GM18505 (cell line): ENCODE measurements around the gene MAPK9.

Experiments
- ATAC-seq: cut with Tn5 transposase; IDR thresholded peaks from one replicate; pipeline ENCODE4 v1.9.1; 2021; ENCODE audit not compliant: unreplicated experiment
- POLR2A ChIP-seq: IDR thresholded peaks from 4 replicates; pipeline ENCODE4 v1.6.1; 2011; ENCODE audit warnings: borderline replicate concordance; ENCODE audit not compliant: insufficient read depth, insufficient read length; ENCODE audit errors: extremely low read depth

Gene MAPK9

DNA sequence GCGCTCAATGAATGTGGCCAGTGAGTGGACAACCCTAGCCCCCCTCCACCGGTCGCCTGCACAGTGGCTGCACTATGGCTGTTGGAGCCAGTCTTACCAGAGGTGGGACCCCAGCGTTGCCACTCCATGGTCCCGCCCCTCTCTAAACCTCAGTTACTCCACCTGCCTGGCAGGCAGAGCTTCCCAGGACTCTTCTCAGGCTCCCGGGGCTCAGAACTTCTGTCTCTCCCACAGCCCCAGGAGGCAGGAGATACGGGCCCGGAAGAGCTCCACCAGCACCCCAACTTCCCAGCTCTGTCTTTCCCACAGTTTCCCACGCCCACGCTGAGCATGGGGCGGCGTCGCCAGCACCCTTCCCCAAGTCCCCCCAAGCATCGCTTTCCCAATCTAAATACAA, 83.8 kb downstream of the MAPK9 start:
- no peak for TF ChIP-seq POLR2A

GRCh38 chr5:180207593-180207992, 84.3 kb downstream of the MAPK9 start:
- no peak for TF ChIP-seq POLR2A
- no peak for ATAC-seq

More for the DNA sequence above, 83.8 kb downstream of the MAPK9 start:
- ATAC-seq: no peak

DNA sequence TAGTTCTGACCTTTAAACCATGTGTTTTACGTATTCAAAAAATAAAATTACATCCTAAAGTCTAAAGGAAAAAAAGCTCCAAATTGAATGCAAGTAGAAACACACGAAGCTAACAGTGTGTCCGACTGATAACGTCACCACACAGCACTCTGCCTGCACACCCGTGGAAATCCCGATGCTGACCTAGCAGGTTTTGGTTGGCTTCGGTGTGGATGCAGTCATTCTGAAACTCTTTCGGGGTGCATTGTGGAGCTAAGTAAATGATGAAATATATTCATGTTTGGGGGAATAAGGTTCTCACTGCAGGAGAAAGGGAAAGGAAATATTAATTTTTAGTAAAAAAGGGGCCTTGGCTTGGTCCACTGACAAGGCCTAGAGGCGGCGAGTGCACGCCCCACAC, 84.9 kb downstream of the MAPK9 start:
- no peak for ATAC-seq
- no peak for TF ChIP-seq POLR2A

DNA sequence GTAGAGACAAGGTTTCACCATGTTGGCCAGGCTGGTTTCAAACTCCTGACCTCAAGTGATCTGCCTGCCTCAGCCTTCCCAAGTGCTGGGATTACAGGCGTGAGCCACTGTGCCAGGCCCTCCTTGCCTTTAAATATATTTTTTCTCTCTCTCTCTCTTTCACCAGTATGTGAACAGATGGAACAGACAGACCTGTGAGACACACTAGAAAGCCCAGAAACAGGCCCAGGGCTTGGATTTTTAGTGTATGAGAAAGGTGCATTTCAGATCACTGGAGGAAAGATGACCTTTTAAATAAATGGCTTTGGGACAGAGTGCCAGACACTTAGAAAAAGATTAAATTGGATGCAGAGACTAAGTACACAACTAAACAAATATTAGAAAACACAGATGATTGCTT, 86.0 kb downstream of the MAPK9 start:
- TF ChIP-seq POLR2A: no peak
- no peak for ATAC-seq

GRCh38 chr5:180204276-180204819, 87.5 kb downstream of the MAPK9 start:
- no peak for TF ChIP-seq POLR2A
- no peak for ATAC-seq

- no peak for TF ChIP-seq POLR2A
- no peak for ATAC-seq
Measured at GRCh38 chr5:180202939-180203573, 88.8 kb downstream of the MAPK9 start.

DNA sequence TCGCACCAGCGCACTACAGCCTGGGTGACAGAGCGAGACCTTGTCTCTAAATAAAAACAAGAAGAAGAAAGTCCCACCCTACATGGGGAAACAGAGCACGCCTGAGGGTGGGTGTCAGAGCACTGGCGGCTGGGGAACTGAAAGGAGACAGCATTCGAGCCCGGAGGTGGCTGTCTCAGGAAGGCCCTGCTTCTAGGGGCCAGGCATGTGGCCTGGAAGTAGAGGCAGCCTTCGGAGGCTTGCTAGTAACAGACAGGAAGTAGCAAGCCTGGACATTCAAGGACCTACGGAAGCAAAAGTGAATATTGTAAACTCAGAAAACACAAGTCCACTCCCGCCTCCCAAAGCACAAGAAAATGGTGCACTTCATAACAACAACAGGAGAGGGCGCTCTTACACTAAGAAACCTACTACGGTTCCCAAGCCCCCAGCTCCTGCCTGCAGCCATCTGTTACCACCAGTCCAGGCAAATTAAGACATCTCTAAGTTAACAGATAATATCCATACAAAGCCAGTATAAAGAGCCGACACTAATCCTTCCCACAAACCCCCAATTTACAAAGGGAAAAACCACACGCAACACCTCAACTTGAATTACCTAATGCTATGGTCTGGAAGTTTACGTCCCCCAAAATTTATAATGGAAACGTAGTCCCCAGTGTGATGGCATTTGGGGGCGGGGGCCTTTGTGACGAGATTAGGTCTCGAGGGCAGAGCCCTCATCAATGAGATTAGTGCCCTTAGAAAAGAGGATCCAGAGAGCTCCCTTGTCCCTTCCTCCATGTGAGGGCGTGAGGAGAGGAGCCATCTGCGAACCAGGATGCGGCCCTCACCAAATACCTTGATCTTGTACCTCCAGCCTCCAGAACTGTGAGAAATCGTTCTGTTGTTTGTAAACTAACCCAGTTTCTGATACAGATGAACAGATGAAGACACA, 90.6 kb downstream of the MAPK9 start:
- TF ChIP-seq POLR2A: no peak
- no peak for ATAC-seq

- no peak for ATAC-seq
- no peak for TF ChIP-seq POLR2A
Measured at GRCh38 chr5:180199390-180199789, 92.5 kb downstream of the MAPK9 start.

DNA sequence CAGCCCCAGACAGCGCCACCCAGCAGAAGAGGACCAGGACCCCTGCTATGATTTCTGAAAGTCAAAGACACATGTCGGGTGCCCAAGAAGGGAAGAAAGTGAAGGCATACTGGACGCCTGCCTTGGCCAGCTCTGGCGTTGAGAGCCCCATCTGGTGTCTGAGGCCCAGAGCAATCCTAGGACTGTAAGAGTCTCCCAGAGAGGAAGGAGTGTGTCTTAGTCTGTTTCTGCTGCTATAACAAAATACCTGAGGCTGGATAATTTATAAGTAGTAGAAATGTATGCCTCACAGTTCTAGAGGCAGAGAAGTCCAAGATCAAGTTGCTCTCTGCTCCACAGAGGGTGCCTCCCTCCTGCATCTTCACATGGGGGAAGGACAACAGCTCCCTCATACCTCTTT, 93.7 kb downstream of the MAPK9 start:
- ATAC-seq: no peak
- no peak for TF ChIP-seq POLR2A

GRCh38 chr5:180197016-180197702, 94.7 kb downstream of the MAPK9 start:
- no peak for TF ChIP-seq POLR2A
- no peak for ATAC-seq

DNA sequence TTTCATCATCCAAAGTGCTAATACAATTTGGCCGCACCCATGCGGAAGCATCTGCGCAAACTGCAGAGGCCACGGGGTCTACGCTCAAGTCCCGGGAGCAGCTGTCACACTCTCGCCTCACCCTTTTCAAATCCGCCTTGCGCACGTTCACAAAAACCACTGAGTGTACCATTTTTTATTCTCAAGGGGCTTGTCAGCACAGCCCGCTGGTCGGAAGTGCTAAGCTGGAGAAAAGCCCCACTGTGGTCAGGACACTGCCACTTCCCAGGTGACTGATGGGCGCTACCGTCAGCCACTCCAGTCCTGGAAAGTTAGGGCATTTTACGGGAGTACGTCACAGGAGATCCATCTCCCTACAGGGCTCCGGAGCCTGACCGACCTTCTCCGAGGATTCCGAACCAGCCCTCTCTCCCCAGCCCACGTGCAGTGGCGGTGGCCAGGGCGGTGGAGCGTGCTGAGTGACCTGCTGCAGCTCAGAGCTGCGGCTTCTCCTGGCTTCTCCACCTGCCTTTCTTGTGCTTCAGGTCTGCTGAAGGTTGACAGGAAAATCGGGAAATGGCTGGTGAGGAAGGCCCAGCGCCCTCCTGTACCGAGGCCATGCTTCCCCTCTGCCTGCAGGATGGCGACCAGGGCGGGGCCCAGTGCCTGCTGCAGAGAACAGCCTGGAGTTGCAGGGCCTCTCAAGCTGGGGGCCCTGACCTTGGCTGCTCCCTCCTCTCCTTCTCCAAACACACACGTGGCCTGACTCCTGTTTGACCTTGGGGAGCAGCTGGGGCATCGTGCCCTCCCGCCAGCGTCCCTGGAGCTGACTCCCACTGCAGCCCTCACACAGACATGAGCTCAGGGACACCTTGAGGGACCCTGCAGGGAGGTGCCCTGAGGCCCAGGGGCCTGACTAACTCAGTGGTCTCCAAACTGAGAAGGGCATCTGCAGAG, 97.2 kb downstream of the MAPK9 start:
- no peak for TF ChIP-seq POLR2A
- ATAC-seq: no peak

DNA sequence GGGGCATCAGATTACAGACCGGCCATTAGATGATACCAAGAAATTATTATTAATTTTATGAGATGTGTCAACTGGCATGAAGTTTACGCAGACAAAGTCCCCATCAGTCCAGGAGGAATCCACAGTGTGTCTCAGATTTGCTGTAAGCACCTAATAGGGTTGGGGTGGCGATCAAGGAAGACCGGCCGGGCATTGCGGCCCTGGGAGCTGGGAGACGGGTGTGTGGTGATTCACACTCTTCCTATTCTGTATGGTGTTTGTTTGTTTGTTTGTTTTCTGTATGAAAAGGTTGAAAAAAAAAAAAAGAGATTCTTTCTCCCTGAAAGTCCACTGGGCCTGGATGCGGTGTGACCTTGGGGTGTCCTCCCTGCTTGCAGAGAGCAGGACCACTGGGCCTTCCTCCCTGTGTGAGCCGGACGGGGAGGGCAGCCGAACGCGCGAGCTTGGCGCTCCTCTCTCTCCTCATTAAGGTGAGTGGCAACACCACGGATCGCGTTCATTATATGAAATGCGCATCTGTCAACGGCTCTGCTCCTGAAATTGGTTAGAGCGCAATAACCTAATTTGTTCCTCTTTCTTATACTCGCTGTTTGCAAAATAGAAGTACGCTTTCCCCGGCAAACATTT, 98.0 kb downstream of the MAPK9 start:
- ATAC-seq: no peak

More for the DNA sequence above, 98.0 kb downstream of the MAPK9 start:
- TF ChIP-seq POLR2A: no peak
